Femur (tissue), 1 donor: ENCODE results near the gene ELOA.
A peak's percentile ranks its signal among the peaks of the same experiment; 100 is the strongest.
"Not testable (repeated sequence)": the region's sequence is repeated elsewhere in the genome, so short reads cannot be mapped to it uniquely, and the experiment has no call there.

ENCODE experiments used
- DNase-seq: peaks from one replicate; pipeline ENCODE4 v3.0.0-alpha.2; 2017

Gene ELOA

GRCh38 chr1:23790696-23791515 lies 47.6 kb downstream of the ELOA start, which contains the start of gene LYPLA2:
Gene LYPLA2 (plus strand): TSS chr1:23791145. CDS start chr1:23792683, 1,538 bp downstream.
- DNase-seq, result peak; percentile 97

DNA sequence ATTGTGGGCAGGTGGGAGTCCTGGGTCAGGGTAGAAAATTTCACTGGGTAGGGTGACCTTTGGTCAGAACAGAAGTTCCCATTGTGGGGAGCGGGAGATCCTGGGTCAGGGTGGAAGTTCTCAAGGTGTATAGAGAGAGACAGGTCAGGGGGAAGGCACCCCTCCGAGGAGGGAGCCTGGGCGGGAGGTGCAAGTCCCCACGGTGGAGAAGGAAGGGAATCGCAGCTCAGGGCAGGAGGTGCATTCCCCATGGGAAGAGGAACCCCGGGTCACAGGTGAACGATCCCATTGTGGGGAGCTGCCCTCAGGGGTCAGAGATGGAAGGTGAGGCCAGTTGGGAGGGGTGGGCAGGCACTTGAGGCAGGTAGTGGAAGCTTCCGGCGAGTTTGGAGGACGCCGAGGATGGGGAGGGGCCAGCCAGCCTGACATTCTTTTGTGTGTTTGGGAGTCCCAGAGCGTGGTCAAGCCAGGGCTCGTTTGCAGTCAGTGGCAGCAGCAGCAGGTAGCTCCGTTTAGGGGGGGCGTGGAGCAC lies 48.3 kb downstream of the ELOA start:
- DNase-seq, result no peak

GRCh38 chr1:23792151-23792945 lies 49.1 kb downstream of the ELOA start:
- no peak for DNase-seq

DNA sequence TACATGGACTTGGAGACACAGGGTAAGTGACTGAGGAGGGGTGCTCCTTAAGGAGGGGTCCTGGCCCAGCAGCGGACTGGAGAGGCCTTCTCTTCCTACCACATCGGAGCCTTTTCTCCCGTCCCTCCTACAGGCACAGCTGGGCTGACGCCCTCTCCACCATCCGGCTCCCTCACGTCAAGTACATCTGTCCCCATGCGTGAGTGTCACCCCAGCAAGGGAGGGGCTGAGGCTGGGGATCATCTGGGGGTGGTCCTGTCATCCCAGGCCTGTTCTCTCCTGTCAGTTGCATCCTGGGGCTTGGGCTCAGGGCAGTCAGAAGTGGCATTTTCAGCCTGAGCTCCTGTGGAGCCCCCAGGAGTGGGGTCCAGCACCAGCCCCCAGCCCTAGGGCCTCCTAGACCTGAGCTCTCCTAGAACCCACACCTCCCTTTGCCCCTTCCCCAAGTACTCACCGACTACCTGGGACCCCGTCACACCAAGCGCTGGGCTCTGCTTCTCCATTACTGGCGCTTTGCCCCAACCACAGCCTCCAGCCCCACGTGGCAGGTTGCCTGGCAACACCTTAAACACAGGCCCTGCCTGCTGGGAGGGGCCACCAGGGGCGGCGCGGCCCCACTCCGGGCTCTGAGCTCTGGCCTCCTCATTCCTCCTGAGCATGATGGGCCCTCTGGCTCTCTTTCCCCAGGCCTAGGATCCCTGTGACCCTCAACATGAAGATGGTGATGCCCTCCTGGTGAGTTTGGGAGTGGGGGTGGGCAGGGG lies 49.9 kb downstream of the ELOA start:
- peak; percentile 59 for DNase-seq

GRCh38 chr1:23793861-23794731 lies 50.8 kb downstream of the ELOA start:
- no peak for DNase-seq

- not testable (repeated sequence) for DNase-seq
These were observed 51.5 kb downstream of the ELOA start for GRCh38 chr1:23794732-23795182.

DNA sequence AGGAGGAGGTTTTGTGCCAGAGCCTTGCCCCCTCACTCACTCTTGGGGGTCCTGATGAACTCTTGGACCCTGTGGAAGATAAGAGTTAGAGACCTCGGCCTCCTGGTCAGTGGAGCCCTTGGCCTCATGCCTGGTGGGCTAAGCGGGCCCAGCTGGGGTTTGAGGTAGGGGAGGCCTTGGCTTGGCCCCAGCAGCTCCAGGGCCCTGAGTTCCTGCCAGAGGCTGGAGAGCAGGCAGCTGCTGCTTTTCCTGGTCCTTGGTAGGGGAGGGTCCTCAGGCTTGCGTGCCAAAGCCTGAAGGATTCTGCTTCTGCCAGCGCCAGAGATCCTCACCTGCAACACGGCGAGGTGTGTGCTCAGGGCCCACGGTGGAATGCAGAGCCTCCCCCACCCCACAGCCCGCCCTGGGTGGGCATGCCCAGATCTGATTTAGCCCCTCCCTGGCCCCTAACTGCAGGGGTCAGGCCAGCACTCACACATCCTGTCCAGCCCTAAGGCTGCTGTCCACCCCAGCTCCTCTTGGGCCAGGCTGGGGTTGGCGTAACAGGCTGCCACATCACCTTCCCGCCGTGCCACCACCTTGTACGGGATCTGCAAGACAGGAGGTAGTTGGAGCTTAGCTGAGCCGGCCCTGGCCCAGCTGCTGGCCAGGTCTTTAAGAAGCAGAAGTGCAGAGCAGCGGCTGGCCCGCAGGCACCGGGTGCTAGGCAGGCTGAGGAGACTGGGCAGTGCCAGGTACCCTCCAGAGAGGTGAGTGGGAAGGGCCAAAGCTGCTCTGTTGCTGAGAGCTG lies 52.6 kb downstream of the ELOA start:
- no peak for DNase-seq

DNA sequence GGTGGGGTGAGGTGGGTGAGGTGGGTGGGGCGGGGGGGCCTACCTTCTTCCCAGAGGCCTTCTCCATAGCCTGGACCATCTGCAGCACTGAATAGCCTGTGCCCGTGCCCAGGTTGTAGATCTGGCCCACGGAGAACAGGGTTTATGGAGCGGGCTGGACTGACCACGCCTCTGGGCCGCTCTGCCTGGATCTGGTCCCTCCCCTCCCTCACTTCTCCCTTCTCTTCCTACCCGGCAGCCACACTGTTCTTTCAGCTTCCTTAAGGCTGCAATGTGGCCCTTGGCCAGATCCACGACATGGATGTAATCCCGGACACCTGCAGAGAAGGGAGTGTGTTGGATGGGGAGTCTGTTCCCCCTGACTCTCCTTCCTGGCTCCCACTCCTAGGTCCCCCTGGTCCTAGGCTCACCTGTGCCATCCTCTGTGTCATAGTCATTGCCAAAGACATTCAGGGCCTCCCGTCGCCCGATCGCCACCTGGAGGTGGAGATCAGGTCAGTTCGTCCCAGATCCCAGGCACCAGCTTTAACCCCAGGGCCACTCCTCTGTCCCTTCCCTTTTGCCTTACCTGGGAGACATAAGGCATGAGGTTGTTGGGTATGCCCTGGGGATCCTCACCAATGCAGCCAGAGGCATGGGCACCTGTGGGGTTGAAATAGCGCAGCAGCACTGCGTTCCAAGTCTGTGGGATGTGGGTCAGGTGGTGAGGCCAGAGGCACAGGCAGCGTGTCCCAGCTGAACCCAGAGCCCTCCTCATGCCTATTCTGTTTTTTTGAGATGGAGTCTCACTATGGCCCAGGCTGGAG lies 53.4 kb downstream of the ELOA start:
- no peak for DNase-seq

- no peak for DNase-seq
These were observed 54.5 kb downstream of the ELOA start for GRCh38 chr1:23797478-23798448.

DNA sequence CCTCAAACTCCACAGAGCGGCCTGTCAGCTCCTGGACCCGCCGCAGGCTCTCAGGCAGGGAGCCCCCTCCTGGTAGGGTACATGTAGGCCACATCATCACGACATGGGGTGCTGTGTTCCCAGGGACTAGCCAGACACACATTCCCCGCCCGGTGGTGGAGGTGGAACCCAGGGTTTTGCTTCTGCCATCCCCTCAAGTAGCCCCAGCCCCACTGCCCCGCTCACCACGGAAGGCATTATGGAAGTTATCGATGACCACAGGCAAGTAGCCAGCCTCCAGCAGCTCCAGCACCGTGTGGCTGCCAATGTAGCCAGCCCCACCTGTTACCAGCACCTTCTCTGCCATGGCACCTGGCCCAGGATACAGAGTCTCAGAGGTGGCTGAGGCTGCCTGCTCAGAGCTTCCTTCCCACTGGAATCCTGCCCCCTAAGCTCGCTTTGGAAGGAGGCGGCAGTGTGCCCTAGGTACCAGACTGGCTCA lies 55.4 kb downstream of the ELOA start:
- DNase-seq, result no peak

DNA sequence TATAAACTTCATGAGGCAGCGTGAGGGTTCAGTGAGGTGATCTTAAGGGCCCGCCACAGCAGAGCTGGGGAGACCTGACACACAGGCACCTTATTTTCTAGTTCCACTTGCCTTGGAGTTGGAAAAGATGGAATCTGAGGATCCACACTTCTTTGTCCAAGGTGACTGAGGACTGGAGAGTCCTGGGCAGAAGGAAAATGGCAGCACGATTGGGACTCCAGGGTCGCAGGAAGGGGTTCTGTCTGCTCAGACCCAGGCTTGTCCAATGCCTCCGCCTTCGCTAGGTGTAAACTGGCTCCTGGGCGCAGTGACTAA lies 55.9 kb downstream of the ELOA start:
- no peak for DNase-seq

- peak; percentile 80 for DNase-seq
These were observed 56.5 kb downstream of the ELOA start for GRCh38 chr1:23799570-23800399.

DNA sequence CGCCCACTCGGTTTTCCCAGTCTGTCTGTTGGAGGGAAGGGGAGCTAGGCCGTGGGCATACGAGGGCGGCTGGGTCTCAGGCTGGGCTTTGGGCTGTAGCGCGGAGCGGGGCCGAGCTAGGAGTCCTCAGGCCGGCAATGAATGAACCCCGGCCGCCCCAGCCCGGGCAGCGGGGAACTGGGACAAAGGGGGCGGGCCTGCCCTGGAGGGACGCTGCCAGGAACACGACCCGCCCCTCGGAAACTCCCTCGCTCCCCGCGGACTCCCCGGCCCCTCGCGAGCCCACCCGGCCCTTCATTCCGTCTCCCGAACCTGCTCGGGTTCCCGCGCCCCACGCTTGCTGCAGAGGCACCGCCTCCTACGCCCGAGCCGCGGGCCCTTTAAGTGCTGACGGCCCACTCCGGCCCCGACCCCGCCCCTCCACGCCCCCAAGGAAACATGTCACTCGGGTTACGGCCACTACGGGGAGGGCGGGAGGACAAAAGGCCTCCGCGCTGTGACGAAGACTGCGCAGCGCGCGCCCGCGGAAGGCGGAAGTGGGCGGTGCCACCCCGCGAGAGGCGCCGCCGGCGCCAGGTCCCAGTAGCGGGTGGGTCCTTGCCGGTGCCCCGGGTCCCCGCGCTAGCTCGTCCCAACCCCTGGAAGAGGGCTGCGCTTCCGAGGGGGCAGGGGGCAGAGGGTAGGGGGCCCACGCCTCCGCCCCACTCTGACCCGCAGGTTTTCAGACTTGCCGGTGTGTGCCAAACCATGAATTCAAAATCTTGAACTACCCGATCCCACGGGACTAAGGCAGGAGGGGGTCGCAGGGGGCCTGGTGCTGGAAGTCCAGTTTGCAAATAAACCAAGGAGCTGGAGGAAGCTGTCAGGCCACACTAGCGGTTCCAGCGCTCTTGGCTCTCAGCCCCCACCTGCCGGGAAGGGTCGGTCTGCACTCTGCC lies 57.4 kb downstream of the ELOA start, which contains the start of gene GALE:
Gene GALE, minus strand, starts transcription at position 355 of the 938 bp plus-strand sequence. CDS start 1,747 bp downstream, outside the sequence.
- peak; percentile 98 for DNase-seq

DNA sequence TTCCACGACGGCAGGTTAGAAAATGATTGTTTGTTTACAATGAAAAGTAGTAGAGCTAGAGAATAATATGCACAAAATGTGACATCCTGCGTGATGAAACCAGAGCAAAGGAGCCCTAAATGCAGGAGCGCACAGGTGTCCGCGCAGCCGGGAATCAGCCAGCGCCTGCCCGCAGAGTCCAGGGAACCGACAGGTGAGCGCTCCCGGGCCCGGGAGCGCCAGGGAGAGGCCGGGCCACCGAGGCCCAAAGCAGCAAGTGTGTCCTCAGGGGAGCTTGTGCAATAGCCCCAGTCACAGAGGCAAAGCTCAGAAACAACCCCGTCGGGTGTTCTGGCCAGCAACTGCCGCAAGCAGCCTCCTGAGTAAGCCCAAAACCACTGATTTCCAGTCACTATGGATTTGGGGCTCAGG lies 58.1 kb downstream of the ELOA start:
- no peak for DNase-seq

- no peak for DNase-seq
These were observed 58.6 kb downstream of the ELOA start for GRCh38 chr1:23801876-23802275.

GRCh38 chr1:23802809-23803342 lies 59.6 kb downstream of the ELOA start:
- DNase-seq, result not testable (repeated sequence)
